ENCODE results near the gene CDC42EP4. TPM values are rescaled to one million over a fixed set of nuclear protein-coding genes. Genes with fewer than 3 reads are reported as not detected.

The CDC42EP4 gene
- total and polyA plus RNA-seq, 9 of the 15 experiments (the other 6 are each of a cell fraction or from before 2014, with no cell fraction given) = 0.65 to 20.8 (median 12.3) TPM

GRCh38 chr17:73288534-73289302, 23.1 kb downstream of the CDC42EP4 start (continued):
- TF ChIP-seq, protein P1, sequence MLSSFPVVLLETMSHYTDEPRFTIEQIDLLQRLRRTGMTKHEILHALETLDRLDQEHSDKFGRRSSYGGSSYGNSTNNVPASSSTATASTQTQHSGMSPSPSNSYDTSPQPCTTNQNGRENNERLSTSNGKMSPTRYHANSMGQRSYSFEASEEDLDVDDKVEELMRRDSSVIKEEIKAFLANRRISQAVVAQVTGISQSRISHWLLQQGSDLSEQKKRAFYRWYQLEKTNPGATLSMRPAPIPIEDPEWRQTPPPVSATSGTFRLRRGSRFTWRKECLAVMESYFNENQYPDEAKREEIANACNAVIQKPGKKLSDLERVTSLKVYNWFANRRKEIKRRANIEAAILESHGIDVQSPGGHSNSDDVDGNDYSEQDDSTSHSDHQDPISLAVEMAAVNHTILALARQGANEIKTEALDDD (IDR thresholded peaks at IDR 0.05) = peak; percentile 97
- TF ChIP-seq PCBP2 (IDR thresholded peaks at IDR 0.05; ENCODE audit: low read depth, low read length, poor library complexity, severe bottlenecking) (no peak), E2F5 (CRISPR knock-in tag; IDR thresholded peaks at IDR 0.05) (no peak), PYGO2 (tag; IDR thresholded peaks at IDR 0.05) (no peak), NFE2 (IDR thresholded peaks at IDR 0.05; ENCODE audit: low read depth) (0 out of 2 replicates have a peak, but pooled peaks have one; percentile 12), ZNF347 (CRISPR knock-in tag; IDR thresholded peaks at IDR 0.05; ENCODE audit: low read depth) (no peak), ZFX (CRISPR knock-in tag; IDR thresholded peaks at IDR 0.05) (no peak; the same call in none of the 2 replicates), MED1 (CRISPR knock-in tag; IDR thresholded peaks at IDR 0.05; ENCODE audit: borderline replicate concordance) (no peak), CBFA2T3 (IDR thresholded peaks at IDR 0.05) (peak; percentile 91), KAT8 (IDR thresholded peaks at IDR 0.05; ENCODE audit: low read depth) (no peak), ESRRA (IDR thresholded peaks at IDR 0.05; ENCODE audit: borderline replicate concordance, low read depth) (peak; percentile 89), SRSF9 (IDR thresholded peaks at IDR 0.05; ENCODE audit: borderline replicate concordance, low read depth, low read length) (no peak), BCOR (IDR thresholded peaks at IDR 0.05) (no peak), ZNF175 (CRISPR knock-in tag; IDR thresholded peaks at IDR 0.05; ENCODE audit: low read depth) (no peak), CCNT2 (IDR thresholded peaks at IDR 0.05; ENCODE audit: borderline replicate concordance, extremely low read depth, insufficient read length, low read depth, low read length) (no peak), KDM1A (IDR thresholded peaks at IDR 0.05) (peak; percentile 92 to 95), ARID2 (IDR thresholded peaks at IDR 0.05) (no peak), ELF2 (CRISPR knock-in tag; IDR thresholded peaks at IDR 0.05) (no peak), ZBTB7A (IDR thresholded peaks at IDR 0.05; ENCODE audit: borderline replicate concordance, control insufficient read depth, low read depth, low read length) (peak; percentile 54; the same call in 1 of the 2 replicates), EHMT2 (IDR thresholded peaks at IDR 0.05) (no peak), MTA3 (IDR thresholded peaks at IDR 0.05; ENCODE audit: borderline replicate concordance) (no peak)
- TF ChIP-seq, protein P2, sequence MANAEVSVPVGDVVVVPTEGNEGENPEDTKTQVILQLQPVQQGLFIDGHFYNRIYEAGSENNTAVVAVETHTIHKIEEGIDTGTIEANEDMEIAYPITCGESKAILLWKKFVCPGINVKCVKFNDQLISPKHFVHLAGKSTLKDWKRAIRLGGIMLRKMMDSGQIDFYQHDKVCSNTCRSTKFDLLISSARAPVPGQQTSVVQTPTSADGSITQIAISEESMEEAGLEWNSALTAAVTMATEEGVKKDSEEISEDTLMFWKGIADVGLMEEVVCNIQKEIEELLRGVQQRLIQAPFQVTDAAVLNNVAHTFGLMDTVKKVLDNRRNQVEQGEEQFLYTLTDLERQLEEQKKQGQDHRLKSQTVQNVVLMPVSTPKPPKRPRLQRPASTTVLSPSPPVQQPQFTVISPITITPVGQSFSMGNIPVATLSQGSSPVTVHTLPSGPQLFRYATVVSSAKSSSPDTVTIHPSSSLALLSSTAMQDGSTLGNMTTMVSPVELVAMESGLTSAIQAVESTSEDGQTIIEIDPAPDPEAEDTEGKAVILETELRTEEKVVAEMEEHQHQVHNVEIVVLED (CRISPR knock-in tag; IDR thresholded peaks at IDR 0.05) = no peak
- TF ChIP-seq, protein P3, sequence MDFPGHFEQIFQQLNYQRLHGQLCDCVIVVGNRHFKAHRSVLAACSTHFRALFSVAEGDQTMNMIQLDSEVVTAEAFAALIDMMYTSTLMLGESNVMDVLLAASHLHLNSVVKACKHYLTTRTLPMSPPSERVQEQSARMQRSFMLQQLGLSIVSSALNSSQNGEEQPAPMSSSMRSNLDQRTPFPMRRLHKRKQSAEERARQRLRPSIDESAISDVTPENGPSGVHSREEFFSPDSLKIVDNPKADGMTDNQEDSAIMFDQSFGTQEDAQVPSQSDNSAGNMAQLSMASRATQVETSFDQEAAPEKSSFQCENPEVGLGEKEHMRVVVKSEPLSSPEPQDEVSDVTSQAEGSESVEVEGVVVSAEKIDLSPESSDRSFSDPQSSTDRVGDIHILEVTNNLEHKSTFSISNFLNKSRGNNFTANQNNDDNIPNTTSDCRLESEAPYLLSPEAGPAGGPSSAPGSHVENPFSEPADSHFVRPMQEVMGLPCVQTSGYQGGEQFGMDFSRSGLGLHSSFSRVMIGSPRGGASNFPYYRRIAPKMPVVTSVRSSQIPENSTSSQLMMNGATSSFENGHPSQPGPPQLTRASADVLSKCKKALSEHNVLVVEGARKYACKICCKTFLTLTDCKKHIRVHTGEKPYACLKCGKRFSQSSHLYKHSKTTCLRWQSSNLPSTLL (IDR thresholded peaks at IDR 0.05) = no peak
